GM21360 (cell line): ENCODE data around the gene ZNF507.
A peak's percentile ranks its signal among the peaks of the same experiment; 100 is the strongest.
"Not testable (repeated sequence)": the region's sequence is repeated elsewhere in the genome, so short reads cannot be mapped to it uniquely, and the experiment has no call there.

Source experiments
- ATAC-seq: cut with Tn5 transposase; IDR thresholded peaks from one replicate; pipeline ENCODE4 v1.9.1; 2021; ENCODE audit warnings: mild to moderate bottlenecking, moderate library complexity; ENCODE audit not compliant: unreplicated experiment

Gene ZNF507

GRCh38 chr19:32367063-32367462 lies 21.7 kb downstream of the ZNF507 start:
- ATAC-seq, result no peak

DNA sequence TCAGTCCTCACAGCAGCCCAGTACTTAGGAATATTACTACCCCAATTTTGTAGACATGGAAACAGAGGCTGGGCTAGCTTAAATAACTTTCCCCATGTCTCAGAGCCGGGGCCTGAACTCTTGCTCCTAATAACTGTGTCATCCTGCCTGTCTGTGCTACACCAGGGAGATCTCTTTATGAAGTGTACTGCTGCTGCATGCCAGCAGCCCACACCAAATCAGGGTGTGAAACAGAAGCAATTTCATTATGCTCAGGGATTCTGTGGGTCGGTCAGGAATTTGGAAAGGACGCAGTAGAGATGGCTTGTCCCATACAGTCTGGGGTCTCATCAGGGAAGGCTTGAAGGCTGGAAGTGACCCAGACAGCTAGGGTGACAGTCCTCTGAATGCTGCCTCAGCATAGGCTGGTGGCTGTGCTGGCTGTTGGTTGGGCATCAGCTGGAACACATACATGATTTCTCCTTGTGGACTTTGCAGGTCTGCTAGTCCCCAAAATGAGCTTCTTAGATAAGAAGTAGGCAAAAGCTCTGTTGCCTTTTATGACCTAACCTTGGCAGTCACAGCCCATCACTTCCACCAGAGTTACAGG lies 22.6 kb downstream of the ZNF507 start:
- no peak for ATAC-seq

DNA sequence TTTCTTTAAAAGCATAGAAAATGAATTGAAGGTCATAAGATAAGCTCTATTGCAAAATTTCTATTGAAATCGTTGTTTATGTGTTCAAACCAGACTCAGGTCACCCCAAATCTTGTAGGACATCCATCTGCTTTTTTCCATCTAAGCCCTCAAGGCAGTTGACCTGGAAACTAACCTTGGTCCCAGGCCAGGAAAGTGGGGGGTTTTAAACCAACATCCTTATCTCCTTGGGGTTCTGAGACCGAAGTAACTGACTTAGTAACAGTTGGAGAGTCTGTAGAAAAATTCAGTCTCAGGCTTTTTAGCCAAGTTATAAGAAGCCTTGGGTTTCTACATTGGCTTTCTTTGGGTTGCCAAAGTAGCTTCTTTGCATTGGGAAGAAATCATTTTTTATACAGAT lies 23.4 kb downstream of the ZNF507 start:
- ATAC-seq, result no peak

DNA sequence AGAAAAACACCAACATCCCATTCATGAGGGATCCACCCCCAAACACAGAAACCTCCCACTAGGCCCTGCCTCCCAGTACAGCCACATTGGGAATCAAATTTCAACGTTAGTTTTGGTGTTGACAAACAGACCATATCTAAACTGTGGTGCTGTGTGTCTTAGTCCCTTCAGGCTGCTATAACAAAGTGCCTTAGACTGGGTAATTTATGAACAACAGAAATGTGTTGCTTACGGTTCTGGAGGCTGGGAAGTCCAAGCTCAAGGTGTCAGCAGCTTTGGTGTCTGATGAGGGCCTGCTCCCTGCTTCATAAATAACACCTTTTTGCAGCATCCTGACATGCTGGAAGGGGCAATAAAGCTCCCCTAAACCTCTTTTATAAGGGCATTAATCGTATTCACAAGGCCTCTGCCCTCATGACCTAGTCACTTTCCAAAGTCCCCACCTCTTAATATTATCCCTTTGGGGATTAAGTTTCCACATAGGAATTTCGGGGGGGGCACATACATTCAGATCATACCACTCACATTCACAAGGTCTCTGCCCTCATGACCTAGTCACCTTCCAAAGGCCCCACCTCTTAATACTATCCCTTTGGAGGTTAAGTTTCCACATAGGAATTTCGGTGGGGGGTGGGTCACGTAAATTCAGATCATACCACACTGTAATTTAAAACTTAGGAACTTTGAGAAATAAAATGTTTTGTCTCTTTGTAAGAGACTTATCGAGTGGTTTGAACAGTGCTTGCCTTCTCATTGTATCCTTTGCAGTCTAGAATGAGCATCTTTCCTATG lies 27.5 kb downstream of the ZNF507 start:
- no peak for ATAC-seq

GRCh38 chr19:32373585-32374295 lies 28.3 kb downstream of the ZNF507 start:
- ATAC-seq, result no peak

DNA sequence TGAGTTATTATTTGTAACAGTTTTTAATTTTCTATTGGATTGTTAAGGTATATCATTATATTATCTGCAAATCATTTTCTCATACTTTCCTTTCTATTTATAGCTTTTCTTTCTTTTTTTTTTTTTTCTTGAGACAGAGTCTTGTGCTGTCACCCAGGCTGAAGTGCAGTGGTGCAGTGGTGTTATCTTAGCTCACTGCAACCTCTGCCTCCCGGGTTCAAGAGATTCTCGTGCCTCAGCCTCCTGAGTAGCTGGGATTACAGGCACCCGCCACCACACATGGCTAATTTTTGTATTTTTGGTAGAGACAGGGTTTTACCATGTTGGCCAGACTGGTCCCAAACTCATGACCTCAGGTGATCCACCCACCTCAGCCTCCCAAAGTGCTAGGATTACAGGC lies 29.0 kb downstream of the ZNF507 start:
- not testable (repeated sequence) for ATAC-seq

GRCh38 chr19:32377088-32377487 lies 31.7 kb downstream of the ZNF507 start:
- ATAC-seq, result not testable (repeated sequence)

GRCh38 chr19:32380269-32380668 lies 34.9 kb downstream of the ZNF507 start:
- no peak for ATAC-seq

GRCh38 chr19:32387701-32388392 lies 42.4 kb downstream of the ZNF507 start:
- no peak for ATAC-seq

DNA sequence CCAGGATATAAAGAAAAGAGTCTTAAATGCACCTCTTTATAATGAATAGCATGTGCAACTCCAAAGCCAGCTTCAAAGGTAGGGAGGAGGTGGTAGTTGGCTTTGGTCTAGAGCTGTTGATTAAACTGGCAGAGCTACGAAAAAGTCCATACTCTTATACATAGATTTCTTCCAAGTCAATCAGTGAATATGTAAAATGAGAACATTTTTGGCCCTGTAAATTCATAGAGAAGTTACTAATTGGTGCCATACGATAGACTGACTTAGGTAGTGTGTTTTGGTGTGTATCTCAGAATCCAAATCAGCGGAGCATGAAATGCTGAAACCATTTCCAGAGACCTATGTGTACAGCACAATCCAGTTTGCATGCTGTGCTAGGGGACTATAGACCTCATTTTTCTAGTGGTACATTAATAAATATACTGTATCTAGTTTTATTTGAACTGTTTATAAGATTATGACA lies 43.0 kb downstream of the ZNF507 start:
- ATAC-seq, result no peak

DNA sequence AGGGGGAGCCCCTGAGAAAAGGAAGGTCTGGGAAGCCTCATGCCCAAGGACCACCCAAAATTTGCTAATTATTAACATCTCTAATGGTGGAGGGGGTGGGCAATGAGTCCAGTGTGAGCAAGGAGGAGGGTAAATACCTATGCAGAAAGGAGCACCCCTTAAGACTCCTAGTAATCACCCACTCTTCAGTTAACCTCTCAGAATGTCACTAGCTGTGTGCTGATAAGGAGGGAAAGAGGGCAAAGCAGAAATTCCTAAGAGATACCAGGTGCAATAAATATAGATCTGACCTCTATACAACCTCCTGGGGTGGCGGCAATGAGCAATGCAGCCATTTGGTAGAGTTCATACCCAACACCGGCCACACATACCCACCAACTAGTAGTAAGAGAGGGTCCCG lies 47.5 kb downstream of the ZNF507 start:
- no peak for ATAC-seq

- ATAC-seq, result no peak
These were observed 50.7 kb downstream of the ZNF507 start for GRCh38 chr19:32396046-32396652.

- ATAC-seq, result no peak
These were observed 52.3 kb downstream of the ZNF507 start for GRCh38 chr19:32397671-32398101.

DNA sequence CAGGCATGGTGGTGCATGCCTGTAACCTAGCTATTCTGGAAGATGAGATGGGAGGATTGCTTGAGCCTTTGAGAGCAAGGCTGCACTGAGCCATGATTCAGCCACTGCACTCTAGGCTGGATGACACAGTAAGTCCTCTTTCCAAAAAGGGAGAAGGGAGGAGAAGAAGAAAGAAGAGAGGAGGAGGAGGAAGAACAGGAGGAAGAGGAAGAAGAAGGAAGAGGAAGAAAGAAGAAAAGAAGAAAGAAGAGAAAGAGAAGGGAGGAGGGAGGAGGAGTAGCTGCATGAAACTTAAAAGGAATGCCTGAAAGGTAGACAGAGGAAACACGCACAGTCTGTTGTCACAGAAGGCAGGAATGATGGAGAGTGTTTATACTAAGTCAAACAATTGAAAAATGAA lies 56.6 kb downstream of the ZNF507 start:
- no peak for ATAC-seq

DNA sequence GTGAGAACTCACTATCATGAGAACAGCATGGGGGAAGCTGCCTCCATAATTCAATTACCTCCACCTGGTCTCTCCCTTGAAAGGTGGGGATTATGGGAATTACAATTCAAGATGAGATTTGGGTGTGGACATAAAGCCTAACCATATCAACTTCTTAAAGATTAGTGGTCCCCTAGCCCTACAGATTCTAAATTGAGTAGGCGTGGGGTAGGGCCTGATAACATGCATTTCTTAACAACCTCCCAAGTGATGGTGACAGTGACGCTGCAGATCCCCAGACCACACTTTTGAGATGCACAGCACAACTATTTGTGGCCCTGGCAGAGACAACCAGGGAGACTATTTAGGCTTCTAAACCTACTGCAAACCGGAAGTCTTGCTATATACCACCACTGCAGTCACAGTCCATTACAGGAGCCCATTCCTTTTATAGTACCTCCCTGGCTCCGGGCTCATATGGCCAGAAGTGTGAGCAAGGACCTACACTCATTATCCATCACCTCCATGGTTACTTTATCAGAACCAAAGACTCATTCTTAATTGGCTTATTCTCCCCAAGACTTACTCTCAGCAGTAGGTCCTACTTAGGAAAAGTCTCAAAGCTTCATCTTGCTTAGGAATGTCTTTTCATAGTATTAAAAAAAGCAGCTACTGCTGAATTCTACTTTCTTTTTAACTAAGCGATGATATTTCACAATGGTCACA lies 58.0 kb downstream of the ZNF507 start:
- ATAC-seq, result no peak

DNA sequence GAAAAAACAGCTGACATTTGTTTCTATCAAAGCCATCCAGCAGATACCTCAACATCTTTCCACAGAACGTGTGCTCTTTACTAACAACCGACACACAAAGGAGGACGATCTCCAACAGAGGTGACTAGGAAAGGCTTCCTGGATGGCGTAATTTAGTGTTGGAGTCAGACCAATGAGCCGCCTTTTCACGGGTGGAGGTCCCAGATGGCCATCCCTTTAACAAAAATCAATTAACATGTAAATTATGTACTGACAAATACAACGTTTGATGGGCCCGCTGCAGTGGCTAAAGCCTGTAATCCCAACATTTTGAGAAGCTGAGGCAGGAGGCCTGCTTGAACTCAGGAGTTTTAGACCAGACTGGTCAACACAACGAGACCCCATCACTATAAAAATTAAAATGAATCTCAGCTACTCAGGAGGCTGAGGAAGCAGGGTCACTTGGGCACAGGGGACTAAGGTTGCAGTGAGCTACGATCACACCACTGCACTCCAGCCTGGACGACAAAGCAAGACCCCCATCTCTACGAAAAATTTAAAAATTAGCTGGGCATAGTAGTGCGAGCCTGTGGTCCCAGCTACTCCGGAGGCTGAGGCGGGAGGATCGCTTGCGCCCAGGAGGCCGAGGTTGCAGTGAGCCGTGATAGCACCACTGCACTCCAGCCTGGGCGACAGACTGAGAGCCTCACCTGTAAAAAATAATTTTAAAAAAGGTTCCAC lies 59.0 kb downstream of the ZNF507 start:
- no peak for ATAC-seq

DNA sequence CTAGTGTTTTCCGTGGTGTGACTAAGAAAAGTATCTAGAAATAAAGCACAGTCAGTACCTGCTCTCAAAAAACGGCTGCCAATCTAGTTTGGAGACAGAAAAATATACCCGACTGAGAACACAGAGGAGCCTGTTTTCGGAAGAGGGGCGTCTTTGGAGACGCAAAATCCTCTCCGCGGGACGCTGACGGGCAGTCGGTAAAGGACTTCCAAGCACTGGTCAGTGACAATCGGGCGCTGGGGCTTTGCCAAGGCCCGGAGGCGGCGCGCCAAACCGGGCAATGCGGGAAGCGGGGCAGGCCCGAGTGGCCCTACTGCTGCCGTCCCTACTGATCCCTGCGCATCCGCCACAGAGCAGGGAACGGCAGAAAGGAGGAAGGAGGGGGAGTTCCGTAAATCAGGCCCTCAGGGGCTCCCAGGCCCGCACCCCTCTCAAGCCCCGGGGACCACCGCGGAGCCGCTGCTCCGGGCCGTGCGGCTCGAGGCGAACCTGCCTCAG lies 59.6 kb downstream of the ZNF507 start:
- peak; percentile 6 for ATAC-seq

DNA sequence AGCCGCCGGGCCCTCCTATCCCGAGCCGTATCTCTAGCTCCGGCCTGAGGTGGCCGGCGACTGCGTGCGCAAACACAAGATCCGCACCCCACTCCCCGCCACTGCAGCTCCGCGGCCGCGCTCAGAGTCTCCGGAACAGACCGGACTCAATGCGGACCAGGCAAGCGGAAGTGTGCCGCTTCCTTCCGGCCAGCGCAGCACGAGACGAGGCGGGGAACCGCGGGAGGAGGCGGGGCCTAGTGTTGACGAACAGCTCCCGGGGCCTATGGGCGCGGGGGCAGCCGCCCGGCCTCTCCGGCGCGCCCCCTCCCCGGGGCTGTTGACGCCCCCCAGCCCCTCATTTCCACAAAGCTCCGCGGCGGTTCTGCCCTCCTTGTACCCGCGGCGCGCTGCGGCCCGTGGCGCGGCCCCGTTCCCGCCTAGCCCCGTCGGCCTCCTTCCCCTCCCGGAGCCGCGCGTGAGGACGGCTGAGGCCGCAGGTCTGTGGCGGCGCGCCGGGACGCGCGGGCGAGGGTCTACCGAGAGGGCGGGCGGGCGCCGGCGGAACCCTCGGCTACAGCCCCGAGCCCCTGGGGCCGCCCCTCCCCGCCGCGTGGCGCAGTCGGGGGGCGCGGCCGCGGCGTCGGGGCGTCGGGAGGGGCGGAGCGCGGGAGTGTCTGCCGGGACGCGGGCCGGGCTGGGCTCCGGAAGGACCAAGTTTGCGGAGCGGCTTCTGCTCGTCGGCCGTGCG lies 60.2 kb downstream of the ZNF507 start, which contains the start of gene DPY19L3:
Gene DPY19L3, plus strand, starts transcription at position 340 of the 730 bp plus-strand sequence. CDS start 2,484 bp downstream, outside the sequence.
- peak; percentile 91 for ATAC-seq
